ENCODE measurements around the gene IFIT3. TPM values are rescaled to one million over a fixed set of nuclear protein-coding genes. Genes with fewer than 3 reads are reported as not detected.

IFIT3 gene
- polyA plus RNA-seq, 1 of the 3 experiments (the other 2 are of a cell fraction): 3.2 TPM

DNA sequence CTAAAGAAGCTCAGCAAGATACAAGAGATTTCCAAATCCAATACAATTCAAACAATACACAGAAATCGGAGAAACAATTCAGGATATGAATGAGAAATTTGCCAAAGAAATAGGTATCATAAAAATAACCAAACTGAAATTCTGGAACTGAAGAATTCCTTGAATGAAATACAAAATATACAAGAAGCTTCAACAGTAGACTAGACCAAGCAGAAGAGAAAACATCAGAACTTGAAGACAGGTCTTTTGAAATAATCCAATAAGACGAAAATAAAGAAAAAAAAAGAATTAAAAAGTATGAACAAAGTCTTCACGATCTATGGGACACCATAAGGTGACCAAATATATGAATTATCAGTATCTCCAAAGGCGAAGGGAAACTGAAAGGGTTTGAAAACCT is 28.8 kb upstream of the IFIT3 start:
- CTCF ChIA-PET: no interaction called here
- no peaks in the 10 kb centered on the region for H4K20me1 ChIP-seq (ENCODE audit: insufficient read depth)
- no peak overlapping the region for H3K4me3 ChIP-seq (ENCODE audit: low read depth in 2 of 2, low read length in 1 of 2)
- H3K4me2 ChIP-seq: no peak overlapping the region
- H3K36me3 ChIP-seq (replicated peaks in 1 of 2; ENCODE audit: control insufficient read depth in 1 of 2, insufficient read depth in 2 of 2, low read length in 1 of 2): no peaks in the 10 kb centered on the region
- H3K27ac ChIP-seq (ENCODE audit: low read depth in 2 of 2, low read length in 1 of 2): no peak overlapping the region
- no peak for DNase-seq
- H2AFZ ChIP-seq (ENCODE audit: low read depth): no peak overlapping the region
- POLR2A ChIA-PET: no interaction called here
- H3K27me3 ChIP-seq (ENCODE audit: insufficient read depth): no peaks in the 10 kb centered on the region
- H3K9ac ChIP-seq: no peak overlapping the region
- H3K9me2 ChIP-seq: no peaks in the 10 kb centered on the region
- TF ChIP-seq EP300 (IDR thresholded peaks at IDR 0.05; ENCODE audit: borderline replicate concordance in 1 of 2, low read depth in 1 of 2, low read length in 1 of 2) (no peak), RFX5 (IDR thresholded peaks at IDR 0.05; ENCODE audit: low read length) (no peak), RAD21 (IDR thresholded peaks at IDR 0.05; ENCODE audit: low read length) (no peak), RCOR1 (IDR thresholded peaks at IDR 0.05; ENCODE audit: low read length) (no peak), YY1 (IDR thresholded peaks at IDR 0.05; ENCODE audit: low read depth) (no peak)
- TF ChIP-seq, protein P1, sequence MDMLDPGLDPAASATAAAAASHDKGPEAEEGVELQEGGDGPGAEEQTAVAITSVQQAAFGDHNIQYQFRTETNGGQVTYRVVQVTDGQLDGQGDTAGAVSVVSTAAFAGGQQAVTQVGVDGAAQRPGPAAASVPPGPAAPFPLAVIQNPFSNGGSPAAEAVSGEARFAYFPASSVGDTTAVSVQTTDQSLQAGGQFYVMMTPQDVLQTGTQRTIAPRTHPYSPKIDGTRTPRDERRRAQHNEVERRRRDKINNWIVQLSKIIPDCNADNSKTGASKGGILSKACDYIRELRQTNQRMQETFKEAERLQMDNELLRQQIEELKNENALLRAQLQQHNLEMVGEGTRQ (IDR thresholded peaks at IDR 0.05; ENCODE audit: borderline replicate concordance, low read depth, low read length): no peak
- TF ChIP-seq, protein P2, sequence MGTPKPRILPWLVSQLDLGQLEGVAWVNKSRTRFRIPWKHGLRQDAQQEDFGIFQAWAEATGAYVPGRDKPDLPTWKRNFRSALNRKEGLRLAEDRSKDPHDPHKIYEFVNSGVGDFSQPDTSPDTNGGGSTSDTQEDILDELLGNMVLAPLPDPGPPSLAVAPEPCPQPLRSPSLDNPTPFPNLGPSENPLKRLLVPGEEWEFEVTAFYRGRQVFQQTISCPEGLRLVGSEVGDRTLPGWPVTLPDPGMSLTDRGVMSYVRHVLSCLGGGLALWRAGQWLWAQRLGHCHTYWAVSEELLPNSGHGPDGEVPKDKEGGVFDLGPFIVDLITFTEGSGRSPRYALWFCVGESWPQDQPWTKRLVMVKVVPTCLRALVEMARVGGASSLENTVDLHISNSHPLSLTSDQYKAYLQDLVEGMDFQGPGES (IDR thresholded peaks at IDR 0.05; ENCODE audit: low read depth, low read length): no peak
- TF ChIP-seq, protein P3, sequence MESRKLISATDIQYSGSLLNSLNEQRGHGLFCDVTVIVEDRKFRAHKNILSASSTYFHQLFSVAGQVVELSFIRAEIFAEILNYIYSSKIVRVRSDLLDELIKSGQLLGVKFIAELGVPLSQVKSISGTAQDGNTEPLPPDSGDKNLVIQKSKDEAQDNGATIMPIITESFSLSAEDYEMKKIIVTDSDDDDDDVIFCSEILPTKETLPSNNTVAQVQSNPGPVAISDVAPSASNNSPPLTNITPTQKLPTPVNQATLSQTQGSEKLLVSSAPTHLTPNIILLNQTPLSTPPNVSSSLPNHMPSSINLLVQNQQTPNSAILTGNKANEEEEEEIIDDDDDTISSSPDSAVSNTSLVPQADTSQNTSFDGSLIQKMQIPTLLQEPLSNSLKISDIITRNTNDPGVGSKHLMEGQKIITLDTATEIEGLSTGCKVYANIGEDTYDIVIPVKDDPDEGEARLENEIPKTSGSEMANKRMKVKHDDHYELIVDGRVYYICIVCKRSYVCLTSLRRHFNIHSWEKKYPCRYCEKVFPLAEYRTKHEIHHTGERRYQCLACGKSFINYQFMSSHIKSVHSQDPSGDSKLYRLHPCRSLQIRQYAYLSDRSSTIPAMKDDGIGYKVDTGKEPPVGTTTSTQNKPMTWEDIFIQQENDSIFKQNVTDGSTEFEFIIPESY (IDR thresholded peaks at IDR 0.05; ENCODE audit: borderline replicate concordance, low read depth): no peak
- H3K79me2 ChIP-seq (ENCODE audit: insufficient read depth): no peaks in the 10 kb centered on the region
- peaks cover 5 to 6% of the 10 kb centered on the region in 2 experiments; a peak in 3 of 4 replicates for H3K4me1 ChIP-seq (ENCODE audit: control insufficient read depth in 1 of 2, insufficient read depth in 2 of 2, low read depth in 1 of 2, low read length in 1 of 2)
- H3F3A ChIP-seq (replicated peaks; ENCODE audit: insufficient read depth): no peaks in the 10 kb centered on the region
- no peaks in the 10 kb centered on the region for H3K9me3 ChIP-seq
- WGBS (ENCODE audit: low lambda C conversion rate): 87% methylated on average over 4 of the region's 4 CpGs

DNA sequence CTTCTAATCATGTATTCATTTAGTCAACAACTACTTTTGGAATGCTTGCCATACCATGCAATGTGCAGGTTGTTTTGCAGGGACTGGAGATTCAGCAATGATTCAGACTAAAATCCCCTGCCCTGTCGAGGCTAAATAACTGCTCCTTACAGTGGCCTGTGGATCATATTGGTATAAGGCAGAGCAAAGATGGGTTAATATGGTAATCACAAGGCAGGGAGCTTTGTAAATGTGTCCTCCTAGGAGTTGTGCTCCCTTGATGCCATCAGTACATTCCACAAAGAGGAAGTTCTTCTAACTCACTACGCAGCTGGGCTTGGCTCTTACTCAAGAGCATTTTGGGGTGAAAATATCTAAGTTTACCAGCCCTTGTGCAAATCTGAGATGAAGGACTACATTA is 26.6 kb upstream of the IFIT3 start:
- DNase-seq: no peak
- H4K20me1 ChIP-seq (ENCODE audit: insufficient read depth): no peaks in the 10 kb centered on the region
- H3F3A ChIP-seq (replicated peaks; ENCODE audit: insufficient read depth): no peaks in the 10 kb centered on the region
- H3K27me3 ChIP-seq (ENCODE audit: insufficient read depth): no peaks in the 10 kb centered on the region
- ChIA-PET CTCF (interaction anchor here (1.1 kb wide), 1 partner anchor 11 kb away, joined by 3 read pairs; no protein-coding TSS in a partner anchor), POLR2A (interaction anchor here (0.6 kb wide), 1 partner anchor 88 kb away, joined by 6 read pairs; no protein-coding TSS in a partner anchor)
- peaks cover 0 to 3% of the 10 kb centered on the region in 2 experiments for H3K36me3 ChIP-seq (replicated peaks in 1 of 2; ENCODE audit: control insufficient read depth in 1 of 2, insufficient read depth in 2 of 2, low read length in 1 of 2)
- no peak for TF ChIP-seq TEAD4 (IDR thresholded peaks at IDR 0.05; ENCODE audit: borderline replicate concordance, insufficient read depth)
- no peak for TF ChIP-seq FOXM1 (IDR thresholded peaks at IDR 0.05; ENCODE audit: low read depth)
- no peak for TF ChIP-seq MEF2A (IDR thresholded peaks at IDR 0.05; ENCODE audit: borderline replicate concordance, low read depth)
- TF ChIP-seq POLR2AphosphoS5 (IDR thresholded peaks at IDR 0.05; ENCODE audit: low read depth, low read length): no peak
- no peak for TF ChIP-seq TAF1 (IDR thresholded peaks at IDR 0.05; ENCODE audit: borderline replicate concordance, low read depth, low read length)
- TF ChIP-seq FOSL2 (IDR thresholded peaks at IDR 0.05; ENCODE audit: borderline replicate concordance, low read depth): no peak
- no peak for TF ChIP-seq RFX5 (IDR thresholded peaks at IDR 0.05; ENCODE audit: low read length)
- TF ChIP-seq RAD21 (IDR thresholded peaks at IDR 0.05; ENCODE audit: low read length): no peak
- TF ChIP-seq GATA2 (CRISPR knock-in tag; IDR thresholded peaks at IDR 0.05): no peak
- TF ChIP-seq, protein P4, sequence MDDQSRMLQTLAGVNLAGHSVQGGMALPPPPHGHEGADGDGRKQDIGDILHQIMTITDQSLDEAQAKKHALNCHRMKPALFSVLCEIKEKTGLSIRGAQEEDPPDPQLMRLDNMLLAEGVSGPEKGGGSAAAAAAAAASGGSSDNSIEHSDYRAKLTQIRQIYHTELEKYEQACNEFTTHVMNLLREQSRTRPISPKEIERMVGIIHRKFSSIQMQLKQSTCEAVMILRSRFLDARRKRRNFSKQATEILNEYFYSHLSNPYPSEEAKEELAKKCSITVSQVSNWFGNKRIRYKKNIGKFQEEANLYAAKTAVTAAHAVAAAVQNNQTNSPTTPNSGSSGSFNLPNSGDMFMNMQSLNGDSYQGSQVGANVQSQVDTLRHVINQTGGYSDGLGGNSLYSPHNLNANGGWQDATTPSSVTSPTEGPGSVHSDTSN (IDR thresholded peaks at IDR 0.05): no peak
- no peak for TF ChIP-seq GABPA (IDR thresholded peaks at IDR 0.05; ENCODE audit: low read depth)
- TF ChIP-seq, protein P5, sequence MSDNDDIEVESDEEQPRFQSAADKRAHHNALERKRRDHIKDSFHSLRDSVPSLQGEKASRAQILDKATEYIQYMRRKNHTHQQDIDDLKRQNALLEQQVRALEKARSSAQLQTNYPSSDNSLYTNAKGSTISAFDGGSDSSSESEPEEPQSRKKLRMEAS (IDR thresholded peaks at IDR 0.05; ENCODE audit: low read depth): no peak
- TF ChIP-seq, protein P3 (IDR thresholded peaks at IDR 0.05; ENCODE audit: borderline replicate concordance, low read depth): no peak
- no peak for TF ChIP-seq NFIC (IDR thresholded peaks at IDR 0.05; ENCODE audit: borderline replicate concordance)
- no peaks in the 10 kb centered on the region for H3K9me2 ChIP-seq
- peak overlapping the region; percentile 67 for H3K9ac ChIP-seq
- peak overlapping the region; percentile 79 to 87 for H3K27ac ChIP-seq (ENCODE audit: low read depth in 2 of 2, low read length in 1 of 2)
- peak overlapping the region; percentile 81 for H2AFZ ChIP-seq (ENCODE audit: low read depth)
- H3K4me2 ChIP-seq: peak overlapping the region; percentile 76
- peak overlapping the region; percentile 45 to 54; a peak in 3 of 4 replicates for H3K4me3 ChIP-seq (ENCODE audit: low read depth in 2 of 2, low read length in 1 of 2)
- no peaks in the 10 kb centered on the region for H3K9me3 ChIP-seq
- H3K79me2 ChIP-seq (ENCODE audit: insufficient read depth): no peaks in the 10 kb centered on the region
- WGBS (ENCODE audit: low lambda C conversion rate): 53% methylated on average over 2 of the region's 2 CpGs
- peaks cover 5 to 6% of the 10 kb centered on the region in 2 experiments; a peak in 3 of 4 replicates for H3K4me1 ChIP-seq (ENCODE audit: control insufficient read depth in 1 of 2, insufficient read depth in 2 of 2, low read depth in 1 of 2, low read length in 1 of 2)

All from SK-N-SH (cell line).